Measurements from ENCODE around the gene RNF214. TPM values are rescaled to one million over a fixed set of nuclear protein-coding genes. Genes with fewer than 3 reads are reported as not detected.

RNF214 gene
- total and polyA plus RNA-seq, 11 donors: 8.0 to 31.9 (median 19.5) TPM

GRCh38 chr11:117327567-117328374, 95.3 kb downstream of the RNF214 start, which contains the start of gene CEP164:
Gene CEP164 (plus strand): TSS chr11:117327854. CDS start chr11:117338587, 10,733 bp downstream.
- TF ChIP-seq POLR2A (IDR thresholded peaks at IDR 0.05): peak in 1 of 2 donors; percentile 68
- TF ChIP-seq CTCF (IDR thresholded peaks at IDR 0.05): no peak
- Histone ChIP-seq H3K27me3 (no peaks in the 10 kb centered on the region), H3K36me3 (no peaks in the 10 kb centered on the region), H3K4me1 (peaks cover 0 to 20% (median 9%) of the 10 kb centered on the region in 12 donors), H3K4me3 (peak within 1 kb of the TSS; percentile 49 to 90 (median 71)), H3K27ac (peak within 1 kb of the TSS; percentile 28 to 95 (median 90)), H3K9me3 (no peaks in the 10 kb centered on the region)
- DNase-seq (peak; percentile 96 to 98 (median 97)), ATAC-seq (peak; percentile 96 to 99 (median 97))
- 0 to 1% (median 0%) methylated on average over 46 to 64 of the region's 64 CpGs for WGBS, 4 donors
- intact Hi-C loops (cut with DNase I): loop anchor here in 1 of 10 donors (2.0 kb wide), 1 partner anchor 95 kb away; the partner anchor contains the start of genes PCSK7 and RNF214

GRCh38 chr11:117328375-117329010, 96.0 kb downstream of the RNF214 start:
- H3K27me3 ChIP-seq: no peaks in the 10 kb centered on the region
- DNase-seq (peak in 4 of 5 donors; percentile 34 to 65 (median 52)), ATAC-seq (peak; percentile 56 to 74 (median 63))
- no peaks in the 10 kb centered on the region for H3K36me3 ChIP-seq
- peaks cover 0 to 20% (median 9%) of the 10 kb centered on the region in 12 donors for H3K4me1 ChIP-seq
- intact Hi-C loops (cut with DNase I): no loop called here
- no peak for TF ChIP-seq POLR2A (IDR thresholded peaks at IDR 0.05)
- TF ChIP-seq CTCF (IDR thresholded peaks at IDR 0.05): no peak
- peak overlapping the region; percentile 28 to 95 (median 90) for H3K27ac ChIP-seq
- no peaks in the 10 kb centered on the region for H3K9me3 ChIP-seq
- 3 to 4% (median 4%) methylated on average over 15 of the region's 15 CpGs for WGBS, 4 donors
- peak overlapping the region; percentile 49 to 90 (median 71) for H3K4me3 ChIP-seq

GRCh38 chr11:117332843-117333242, 100.4 kb downstream of the RNF214 start:
- H3K9me3 ChIP-seq: no peaks in the 10 kb centered on the region
- 50 to 80% (median 58%) methylated on average over 2 of the region's 2 CpGs for WGBS, 4 donors
- TF ChIP-seq POLR2A (IDR thresholded peaks at IDR 0.05): no peak
- TF ChIP-seq CTCF (IDR thresholded peaks at IDR 0.05): no peak
- DNase-seq (no peak), ATAC-seq (no peak)
- no peak overlapping the region for H3K27ac ChIP-seq
- peaks cover 0 to 18% (median 9%) of the 10 kb centered on the region in 12 donors for H3K4me1 ChIP-seq
- intact Hi-C loops (cut with DNase I): no loop called here
- H3K4me3 ChIP-seq: no peak overlapping the region
- no peaks in the 10 kb centered on the region for H3K27me3 ChIP-seq
- peaks cover 0 to 22% (median 4%) of the 10 kb centered on the region in 9 donors for H3K36me3 ChIP-seq

- Histone ChIP-seq H3K36me3 (peaks cover 0 to 30% (median 10%) of the 10 kb centered on the region in 9 donors), H3K4me1 (peaks cover 0 to 12% (median 5%) of the 10 kb centered on the region in 12 donors), H3K27ac (no peak overlapping the region), H3K9me3 (no peaks in the 10 kb centered on the region), H3K27me3 (no peaks in the 10 kb centered on the region), H3K4me3 (no peak overlapping the region)
- intact Hi-C loops (cut with DNase I): no loop called here
- no peak for ATAC-seq
- no peak for DNase-seq
- TF ChIP-seq CTCF (IDR thresholded peaks at IDR 0.05): no peak
- TF ChIP-seq POLR2A (IDR thresholded peaks at IDR 0.05): no peak
- WGBS, 4 donors: 79 to 86% (median 82%) methylated on average over 9 of the region's 9 CpGs
Observed at GRCh38 chr11:117333917-117334316, 101.4 kb downstream of the RNF214 start.
